Muscle of leg (tissue), 11 donors: ENCODE results near the gene FAM89B. TPM values are rescaled to one million over a fixed set of nuclear protein-coding genes. Genes with fewer than 3 reads are reported as not detected.

Source experiments
- DNase-seq: peaks from one replicate; pipeline ENCODE4 v3.0.0; 2013
- H3K27ac ChIP-seq: one replicate; pipeline ENCODE4 v1.5.1; 2013; ENCODE audit warnings: mild to moderate bottlenecking, low read length, control low read depth
- H3K27me3 ChIP-seq: one replicate; pipeline ENCODE4 v1.6.1; 2013; ENCODE audit warnings: low read length; ENCODE audit not compliant: control insufficient read depth, insufficient read depth
- H3K36me3 ChIP-seq: one replicate; pipeline ENCODE4 v1.6.1; 2013; ENCODE audit warnings: low read length; ENCODE audit not compliant: control insufficient read depth, insufficient read depth
- H3K4me1 ChIP-seq: one replicate; pipeline ENCODE4 v1.6.1; 2013; ENCODE audit warnings: low read length; ENCODE audit not compliant: control insufficient read depth, insufficient read depth
- H3K4me3 ChIP-seq: one replicate; pipeline ENCODE4 v1.5.1; 2013; ENCODE audit warnings: low read length, control low read depth
- H3K9me3 ChIP-seq: replicated peaks from 2 replicates; pipeline ENCODE4 v1.6.1; 2013; ENCODE audit warnings: low read depth, low read length; ENCODE audit not compliant: control insufficient read depth
- WGBS: methylation state at CpG from one replicate; pipeline ENCODE4 v1.1.5; 2013; ENCODE audit warnings: missing lambda C conversion rate; ENCODE audit not compliant: insufficient coverage; 5-methylcytosine and 5-hydroxymethylcytosine counted together
- polyA plus RNA-seq, 8 donors: library from polyadenylated mRNA; unstranded; fragments of 120-200 nt; gene quantifications; one replicate each; pipeline versions ENCODE4 v1.2.1 to v1.2.3, GENCODE V29; 2013; ENCODE audit warnings: inconsistent platforms in 1 of 8, low replicate concordance in 1 of 8; ENCODE audit not compliant: insufficient read length in 8 of 8, insufficient read depth in 1 of 8
- total RNA-seq: library from RNA; stranded (reverse); fragments of 120-200 nt; gene quantifications from one replicate; pipeline ENCODE4 v1.2.4, GENCODE V29; 2013

FAM89B gene
- total and polyA plus RNA-seq, 9 donors = 32.5 to 53.2 (median 43.9) TPM

GRCh38 chr11:65574109-65574810 lies 1.9 kb downstream of the FAM89B start:
- under 1% methylated on average over 38 of the region's 67 CpGs for WGBS
- peak overlapping the region; percentile 65 for H3K4me3 ChIP-seq
- peaks cover 27% of the 10 kb centered on the region for H3K36me3 ChIP-seq
- DNase-seq = peak; percentile 98
- no peaks in the 10 kb centered on the region for H3K27me3 ChIP-seq
- H3K4me1 ChIP-seq = peaks cover 73% of the 10 kb centered on the region
- peak overlapping the region; percentile 90 for H3K27ac ChIP-seq
- H3K9me3 ChIP-seq = no peaks in the 10 kb centered on the region

- peaks cover 33% of the 10 kb centered on the region for H3K36me3 ChIP-seq
- H3K27me3 ChIP-seq = no peaks in the 10 kb centered on the region
- peaks cover 71% of the 10 kb centered on the region for H3K4me1 ChIP-seq
- WGBS = 15% methylated on average over 19 of the region's 28 CpGs
- peak overlapping the region; percentile 90 for H3K27ac ChIP-seq
- no peaks in the 10 kb centered on the region for H3K9me3 ChIP-seq
- peak overlapping the region; percentile 51 for H3K4me3 ChIP-seq
- DNase-seq = peak; percentile 52
These were observed 2.7 kb downstream of the FAM89B start for GRCh38 chr11:65574811-65575567.

GRCh38 chr11:65575568-65576231 lies 3.4 kb downstream of the FAM89B start, which contains the start of gene EHBP1L1:
Gene EHBP1L1 (plus strand): TSS chr11:65576053. CDS start chr11:65576303, 250 bp downstream.
- DNase-seq = peak; percentile 83
- Histone ChIP-seq H3K27ac (peak within 1 kb of the TSS; percentile 93), H3K4me1 (peaks cover 74% of the 10 kb centered on the region), H3K4me3 (peak within 1 kb of the TSS; percentile 89), H3K9me3 (no peaks in the 10 kb centered on the region), H3K36me3 (peaks cover 41% of the 10 kb centered on the region), H3K27me3 (no peaks in the 10 kb centered on the region)
- WGBS = 3% methylated on average over 42 of the region's 69 CpGs

- DNase-seq = peak; percentile 42
- Histone ChIP-seq H3K27ac (peak overlapping the region; percentile 93), H3K4me1 (peaks cover 67% of the 10 kb centered on the region), H3K9me3 (no peaks in the 10 kb centered on the region), H3K36me3 (peaks cover 47% of the 10 kb centered on the region), H3K27me3 (no peaks in the 10 kb centered on the region), H3K4me3 (peak overlapping the region; percentile 89)
- 7% methylated on average over 17 of the region's 26 CpGs for WGBS
These were observed 4.0 kb downstream of the FAM89B start for GRCh38 chr11:65576232-65576866.

- Histone ChIP-seq H3K27ac (peak overlapping the region; percentile 93), H3K27me3 (no peaks in the 10 kb centered on the region), H3K9me3 (no peaks in the 10 kb centered on the region), H3K4me3 (peak overlapping the region; percentile 89), H3K36me3 (peaks cover 55% of the 10 kb centered on the region), H3K4me1 (peaks cover 66% of the 10 kb centered on the region)
- 33% methylated on average over 12 of the region's 18 CpGs for WGBS
- peak; percentile 87 for DNase-seq
These were observed 4.8 kb downstream of the FAM89B start for GRCh38 chr11:65576867-65577755.

GRCh38 chr11:65577756-65578109 lies 5.4 kb downstream of the FAM89B start:
- H3K36me3 ChIP-seq = peaks cover 61% of the 10 kb centered on the region
- no peaks in the 10 kb centered on the region for H3K27me3 ChIP-seq
- peak overlapping the region; percentile 93 for H3K27ac ChIP-seq
- H3K4me1 ChIP-seq = peaks cover 65% of the 10 kb centered on the region
- DNase-seq = no peak
- H3K4me3 ChIP-seq = peak overlapping the region; percentile 89
- H3K9me3 ChIP-seq = no peaks in the 10 kb centered on the region
- WGBS = 57% methylated on average over 8 of the region's 8 CpGs

GRCh38 chr11:65578134-65578533 lies 5.8 kb downstream of the FAM89B start:
- H3K4me3 ChIP-seq = peak overlapping the region; percentile 89
- no peak for DNase-seq
- 94% methylated on average over 7 of the region's 7 CpGs for WGBS
- peak overlapping the region; percentile 93 for H3K27ac ChIP-seq
- H3K4me1 ChIP-seq = peaks cover 62% of the 10 kb centered on the region
- no peaks in the 10 kb centered on the region for H3K27me3 ChIP-seq
- H3K9me3 ChIP-seq = no peaks in the 10 kb centered on the region
- peaks cover 64% of the 10 kb centered on the region for H3K36me3 ChIP-seq

GRCh38 chr11:65578667-65579066 lies 6.3 kb downstream of the FAM89B start:
- H3K27me3 ChIP-seq = no peaks in the 10 kb centered on the region
- H3K9me3 ChIP-seq = no peaks in the 10 kb centered on the region
- no peak for DNase-seq
- peaks cover 64% of the 10 kb centered on the region for H3K36me3 ChIP-seq
- no CpG with 5 or more reads among the region's 3 CpGs for WGBS
- H3K27ac ChIP-seq = no peak overlapping the region
- H3K4me1 ChIP-seq = peaks cover 62% of the 10 kb centered on the region
- H3K4me3 ChIP-seq = no peak overlapping the region

GRCh38 chr11:65579291-65579690 lies 7.0 kb downstream of the FAM89B start:
- Histone ChIP-seq H3K36me3 (peaks cover 68% of the 10 kb centered on the region), H3K4me3 (no peak overlapping the region), H3K4me1 (peaks cover 64% of the 10 kb centered on the region), H3K27me3 (peaks cover 3% of the 10 kb centered on the region), H3K27ac (no peak overlapping the region), H3K9me3 (no peaks in the 10 kb centered on the region)
- no peak for DNase-seq
- WGBS = 90% methylated on average over 4 of the region's 4 CpGs
